Fibroblast of skin of right biceps (primary cell): ENCODE measurements around the gene SBF1.
A peak's percentile ranks its signal among the peaks of the same experiment; 100 is the strongest.
"Not testable (repeated sequence)": the region's sequence is repeated elsewhere in the genome, so short reads cannot be mapped to it uniquely, and the experiment has no call there.

ENCODE experiments used
- DNase-seq: peaks from one replicate; pipeline ENCODE4 v3.0.0-alpha.2; 2013

Gene SBF1

DNA sequence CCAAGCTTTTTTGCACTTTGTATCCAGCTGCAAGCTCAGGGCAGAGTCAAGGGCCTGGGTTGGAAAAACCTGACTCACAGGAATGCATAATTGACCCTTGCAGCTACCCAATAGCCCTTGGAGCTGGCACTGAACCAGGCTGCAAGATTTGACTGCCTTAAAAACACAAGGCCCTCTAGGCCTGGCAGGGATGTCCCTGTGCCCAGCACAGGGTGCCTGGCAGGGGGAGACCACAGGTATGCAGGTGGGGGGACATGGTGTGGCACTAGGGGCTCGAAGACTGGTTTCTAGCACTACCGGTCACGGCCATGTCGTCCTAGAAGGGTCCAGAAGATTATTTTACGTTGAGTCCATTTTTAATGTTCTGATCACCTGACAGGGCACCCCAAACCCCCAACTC, 30.2 kb downstream of the SBF1 start:
- peak; percentile 41 for DNase-seq

- no peak for DNase-seq
These were observed 30.8 kb downstream of the SBF1 start for GRCh38 chr22:50443801-50444625.

GRCh38 chr22:50443197-50443596, 31.6 kb downstream of the SBF1 start:
- DNase-seq = no peak

DNA sequence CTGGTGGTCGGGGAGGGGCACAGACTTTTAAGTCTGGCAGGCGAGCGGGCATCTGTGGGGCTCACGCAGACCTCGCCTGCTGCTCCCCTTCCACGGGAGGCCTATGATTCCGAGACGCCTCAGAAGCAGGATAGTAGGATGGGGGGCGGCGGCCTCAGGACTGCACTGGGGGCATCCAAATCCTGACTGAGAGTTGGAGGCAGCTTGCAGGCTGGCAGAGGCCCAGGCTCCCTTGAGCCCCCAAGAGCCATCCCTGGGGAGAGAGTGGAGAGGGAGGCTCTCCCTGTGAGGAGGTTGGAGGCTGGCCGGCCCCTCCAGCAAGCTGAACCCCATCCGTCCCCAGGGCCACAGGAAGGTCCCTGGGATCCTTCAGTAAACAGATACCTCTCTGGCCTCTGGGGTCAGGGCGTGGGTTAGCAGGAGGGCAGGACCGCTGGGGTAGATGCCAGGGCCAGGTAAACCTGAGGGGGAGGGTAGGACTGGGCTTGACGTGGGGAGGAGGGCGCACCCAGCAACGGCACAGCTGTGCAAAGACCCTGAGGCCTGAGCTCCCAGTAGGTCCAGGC, 33.3 kb downstream of the SBF1 start:
- DNase-seq = no peak

GRCh38 chr22:50440544-50441249, 34.1 kb downstream of the SBF1 start:
- no peak for DNase-seq

DNA sequence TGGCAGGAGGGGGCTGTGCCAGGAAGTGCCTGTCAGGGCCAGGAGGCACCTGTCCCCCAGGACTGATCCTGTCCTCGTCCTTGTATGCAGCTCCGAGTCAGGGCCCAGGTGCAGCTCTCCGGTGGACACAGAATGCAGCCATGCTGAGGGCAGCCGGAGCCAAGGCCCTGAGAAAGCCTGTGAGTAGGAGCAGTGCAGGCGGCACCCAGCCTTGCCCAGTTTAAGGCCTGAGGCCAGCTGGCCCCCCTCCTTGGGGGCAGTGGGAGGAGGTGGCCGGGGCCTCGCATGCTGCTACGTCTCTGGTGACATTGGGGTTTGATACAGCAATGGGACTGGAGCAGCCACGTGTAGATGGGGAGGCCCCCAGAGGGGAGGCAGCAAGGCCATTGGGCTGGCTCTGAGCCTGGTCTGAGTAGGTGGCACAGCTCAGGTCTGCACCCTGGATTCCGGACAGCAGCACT, 34.9 kb downstream of the SBF1 start:
- DNase-seq = no peak

- no peak for DNase-seq
These were observed 35.4 kb downstream of the SBF1 start for GRCh38 chr22:50439314-50439870.

DNA sequence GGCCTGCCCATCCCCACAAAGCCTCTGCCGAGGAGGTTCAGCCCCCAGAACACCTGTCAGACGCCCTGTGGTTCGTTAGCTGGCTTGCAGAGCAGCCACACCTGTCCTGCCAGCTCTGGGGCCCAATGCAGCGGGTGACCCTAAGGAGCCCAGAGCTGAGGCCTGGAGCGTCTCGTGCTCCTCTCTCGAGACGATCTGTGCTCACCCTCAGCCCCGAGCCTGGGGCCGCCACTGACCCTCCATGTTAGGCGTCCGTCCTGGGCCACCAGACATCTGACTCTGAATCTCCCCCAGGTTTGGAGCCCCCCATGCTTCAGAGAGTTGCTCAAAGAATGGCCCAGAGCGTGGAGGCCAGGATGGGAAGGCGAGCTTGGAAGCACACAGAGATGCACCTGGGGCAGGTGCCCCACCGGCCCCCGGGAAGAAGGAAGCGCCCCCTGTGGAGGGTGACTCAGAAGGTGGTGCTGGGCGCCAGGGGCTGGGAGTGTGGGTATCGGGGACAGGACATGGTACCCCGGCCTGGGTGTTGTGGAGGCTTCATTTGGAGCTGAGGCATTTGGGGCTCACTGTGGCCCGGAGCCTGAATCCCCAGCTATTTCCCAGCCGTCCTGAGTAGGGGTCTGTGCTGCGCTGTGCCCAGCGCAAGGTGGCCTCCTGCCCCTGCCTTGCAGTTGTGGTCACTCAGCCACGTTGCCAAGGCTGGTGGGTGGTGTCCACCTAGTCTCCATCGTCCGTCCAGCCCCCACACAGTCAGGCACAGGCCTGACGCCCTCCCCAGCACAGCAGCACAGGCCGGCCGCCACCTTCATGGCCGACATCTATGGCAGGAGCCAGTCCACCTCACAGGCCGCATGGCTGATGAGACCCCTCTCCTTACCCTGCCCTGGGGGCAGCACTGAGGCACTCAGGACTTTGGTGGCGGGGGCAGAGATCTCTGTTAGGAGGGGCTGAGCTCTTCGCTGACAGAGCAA, 36.2 kb downstream of the SBF1 start:
- no peak for DNase-seq

DNA sequence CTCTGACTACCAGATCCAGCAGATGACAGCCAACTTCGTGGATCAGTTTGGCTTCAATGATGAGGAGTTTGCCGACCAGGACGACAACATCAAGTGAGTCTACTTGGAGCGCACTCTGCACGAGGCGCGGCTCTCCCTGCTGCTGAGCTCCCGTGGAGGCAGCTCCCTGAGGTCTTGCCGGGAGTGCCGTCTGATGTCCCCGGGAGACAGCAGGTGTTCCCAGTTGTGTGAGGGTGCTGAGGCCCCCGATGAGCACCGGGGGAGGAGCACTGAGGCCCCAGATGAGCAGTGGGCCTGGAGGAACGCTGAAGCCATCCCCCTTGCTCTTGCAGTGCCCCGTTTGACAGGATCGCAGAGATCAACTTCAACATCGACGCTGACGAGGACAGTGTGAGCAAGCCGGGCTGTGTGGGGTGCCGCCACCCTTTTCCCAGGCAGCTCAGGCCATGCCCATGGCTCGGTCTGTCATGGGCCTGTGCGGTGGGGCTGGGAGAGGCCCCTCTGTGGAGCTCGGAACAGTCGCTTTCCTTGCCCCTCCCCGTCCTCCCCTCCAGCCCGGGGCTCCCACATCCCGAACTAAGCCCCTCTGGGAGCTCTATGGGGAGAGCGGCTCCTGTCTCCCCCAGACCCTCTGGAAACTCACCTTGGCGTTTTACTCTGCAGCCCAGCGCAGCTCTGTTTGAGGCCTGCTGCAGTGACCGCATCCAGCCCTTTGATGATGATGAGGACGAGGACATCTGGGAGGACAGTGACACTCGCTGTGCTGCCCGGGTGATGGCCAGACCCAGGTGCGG, 37.1 kb downstream of the SBF1 start:
- DNase-seq = no peak

DNA sequence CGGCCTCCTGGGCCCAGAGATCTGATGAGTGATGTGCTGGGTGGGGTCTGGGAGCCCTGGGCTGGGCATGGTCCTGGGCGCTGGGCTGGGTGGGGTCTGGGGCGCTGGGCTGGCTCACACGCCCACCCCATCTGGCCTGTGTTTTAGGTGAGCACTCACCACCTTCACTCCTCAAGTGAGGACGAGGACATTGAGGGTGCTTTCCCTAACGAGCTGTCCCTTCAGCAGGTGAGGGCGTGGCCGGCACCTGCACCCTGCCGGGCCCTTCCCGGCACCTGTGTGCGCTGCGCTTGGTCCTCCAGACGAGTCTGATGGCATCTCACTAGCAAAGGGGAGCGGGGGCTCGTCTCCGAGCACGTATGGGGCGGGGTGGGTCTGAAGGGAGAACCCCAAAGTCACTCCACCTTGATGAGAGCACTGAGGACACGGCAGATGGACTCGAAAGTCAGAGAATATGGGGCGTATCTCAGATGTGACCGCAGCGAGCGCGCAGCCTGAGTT, 37.9 kb downstream of the SBF1 start:
- no peak for DNase-seq

GRCh38 chr22:50436015-50436830, 38.6 kb downstream of the SBF1 start:
- DNase-seq = no peak

DNA sequence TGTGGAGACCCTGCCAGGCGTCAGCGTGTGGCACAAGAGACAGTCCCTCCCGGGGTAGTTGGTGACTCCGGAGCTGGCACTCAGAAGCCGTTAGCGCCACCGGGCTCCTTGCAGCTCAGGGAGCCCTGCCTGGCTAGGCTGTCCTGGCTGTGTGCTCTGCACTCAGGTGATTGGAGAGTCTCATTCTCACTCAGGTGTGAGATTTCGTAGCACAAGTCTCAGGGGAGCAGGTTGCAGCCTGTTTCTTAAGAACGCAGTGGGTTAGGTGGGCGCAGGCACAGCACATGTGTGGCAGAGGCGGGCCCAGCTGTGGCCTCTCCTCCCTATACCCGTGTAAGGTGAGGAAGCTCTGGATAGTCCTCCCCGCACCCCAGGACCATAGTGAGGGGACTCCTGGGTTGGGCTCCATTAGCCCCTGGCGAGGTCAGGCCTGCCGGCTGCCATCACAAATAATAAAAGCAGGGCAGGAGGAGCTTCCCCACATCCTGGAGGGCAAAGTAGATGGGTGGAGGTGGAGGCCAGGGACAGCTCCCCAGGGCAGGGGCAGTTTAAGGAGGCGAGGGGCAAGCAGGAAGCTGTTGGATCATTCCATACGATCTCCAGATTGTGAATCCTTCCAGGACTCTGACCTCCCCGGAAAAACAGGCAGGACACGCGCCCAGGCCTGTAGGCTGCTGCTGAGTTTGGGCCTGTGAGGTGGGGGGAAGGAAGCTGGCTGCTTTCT, 39.4 kb downstream of the SBF1 start:
- DNase-seq = no peak

DNA sequence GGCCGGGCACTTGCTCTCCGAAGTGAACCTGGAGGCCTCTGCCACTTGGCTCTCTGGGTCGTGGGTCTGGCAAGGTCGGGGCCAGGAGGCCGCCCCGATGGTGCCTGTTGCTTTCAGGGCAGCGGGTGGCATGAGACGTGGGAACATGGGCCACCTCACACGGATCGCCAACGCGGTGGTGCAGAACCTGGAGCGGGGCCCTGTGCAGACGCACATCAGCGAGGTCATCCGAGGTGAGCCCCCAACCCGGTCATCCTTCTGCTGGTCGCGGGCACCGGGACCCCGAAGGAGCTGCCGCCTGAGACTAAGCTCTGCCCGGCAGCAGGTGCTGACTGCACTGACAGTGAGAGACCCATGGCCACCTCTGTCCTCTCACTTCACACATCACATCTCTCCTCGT, 40.0 kb downstream of the SBF1 start:
- no peak for DNase-seq

- not testable (repeated sequence) for DNase-seq
These were observed 41.8 kb downstream of the SBF1 start for GRCh38 chr22:50432877-50433510.

GRCh38 chr22:50432131-50432876, 42.5 kb downstream of the SBF1 start:
- no peak for DNase-seq

GRCh38 chr22:50425179-50425916, 49.5 kb downstream of the SBF1 start:
- DNase-seq = no peak

GRCh38 chr22:50423956-50424355, 50.9 kb downstream of the SBF1 start:
- DNase-seq = no peak
